Limb (tissue), 2 donors: ENCODE data around the gene C11orf91.
A peak's percentile ranks its signal among the peaks of the same experiment; 100 is the strongest.
"Not testable (repeated sequence)": the region's sequence is repeated elsewhere in the genome, so short reads cannot be mapped to it uniquely, and the experiment has no call there.

Experiments
- DNase-seq, 2 donors: peaks; one replicate each; pipeline ENCODE4 v3.0.0-alpha.2; 2016; ENCODE audit errors: extremely low spot score in 2 of 2

Gene C11orf91

DNA sequence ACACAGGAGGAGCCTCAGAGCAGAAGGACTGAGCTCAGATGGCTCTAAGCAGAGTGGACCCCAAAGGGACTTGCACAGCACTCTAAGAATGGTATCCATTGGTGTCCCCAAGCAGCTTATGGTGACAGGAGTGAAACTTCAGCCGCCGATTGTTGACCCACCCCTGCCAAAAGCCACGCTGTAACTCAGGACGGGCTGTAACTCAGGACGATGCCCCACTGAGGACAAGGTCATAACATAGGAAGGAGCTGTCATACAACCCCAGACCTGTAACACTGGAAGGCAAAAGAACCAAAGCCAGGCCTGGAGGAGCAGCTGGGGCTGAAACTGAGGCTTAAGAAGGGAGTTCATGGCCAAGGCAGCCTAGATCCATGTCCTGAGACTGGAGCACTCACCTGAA lies 21.4 kb upstream of the C11orf91 start:
- DNase-seq: no peak

DNA sequence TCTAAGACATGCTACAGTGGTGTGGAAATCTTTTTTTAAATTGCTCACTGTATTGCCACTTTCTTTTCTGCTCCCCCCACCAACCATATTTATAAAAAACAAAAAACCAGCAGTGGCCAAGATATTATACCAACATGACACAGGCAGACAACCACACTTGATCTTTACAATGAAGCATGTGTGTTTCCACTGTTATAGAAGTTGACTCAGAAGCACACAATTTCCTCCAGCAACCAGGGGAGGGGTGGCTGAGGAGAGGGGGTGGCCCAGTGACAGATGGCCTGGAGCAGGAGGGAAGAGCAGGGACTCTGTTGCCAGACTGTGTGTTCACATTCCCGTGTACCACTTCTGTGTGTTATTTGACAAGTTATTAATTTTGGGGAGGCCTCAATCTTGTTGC lies 20.8 kb upstream of the C11orf91 start:
- DNase-seq: no peak

DNA sequence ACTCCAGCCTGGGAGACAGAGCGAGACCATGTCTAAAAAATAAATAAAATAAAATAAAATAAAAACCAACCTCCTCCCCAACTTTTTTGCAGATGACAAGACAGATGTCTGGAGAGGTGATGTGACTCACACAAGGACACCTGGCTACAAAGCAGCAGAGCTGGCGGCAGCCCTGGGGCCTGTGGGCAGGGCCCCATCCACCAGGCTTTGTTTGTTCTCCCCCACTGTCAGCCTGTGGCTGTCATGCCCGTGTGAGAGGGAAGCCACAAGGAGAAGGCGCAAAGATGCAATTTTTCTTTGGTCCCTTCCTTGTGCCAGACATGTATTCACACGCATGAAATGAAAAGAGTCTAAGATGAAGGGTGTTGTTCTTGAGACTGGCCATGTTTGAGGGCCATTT lies 19.0 kb upstream of the C11orf91 start:
- no peak for DNase-seq

DNA sequence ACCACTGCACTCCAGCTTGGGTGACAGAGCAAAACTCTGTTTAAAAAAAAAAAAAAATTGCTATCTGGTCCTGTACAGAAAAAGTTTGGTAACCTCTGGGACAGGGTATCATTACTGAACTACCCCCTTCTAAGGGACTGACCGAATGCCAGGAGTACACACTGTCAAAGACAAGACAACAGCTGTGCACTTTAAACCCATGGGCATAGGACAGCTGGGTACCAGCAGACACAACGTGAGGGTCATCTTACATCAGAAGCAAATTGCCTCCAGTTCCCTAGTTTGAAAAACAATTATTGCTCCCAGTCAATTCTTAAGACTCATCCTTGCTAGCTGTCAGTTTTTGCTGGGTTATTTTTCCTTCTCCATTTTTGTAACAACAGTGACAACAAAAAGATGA lies 17.8 kb upstream of the C11orf91 start:
- no peak for DNase-seq

DNA sequence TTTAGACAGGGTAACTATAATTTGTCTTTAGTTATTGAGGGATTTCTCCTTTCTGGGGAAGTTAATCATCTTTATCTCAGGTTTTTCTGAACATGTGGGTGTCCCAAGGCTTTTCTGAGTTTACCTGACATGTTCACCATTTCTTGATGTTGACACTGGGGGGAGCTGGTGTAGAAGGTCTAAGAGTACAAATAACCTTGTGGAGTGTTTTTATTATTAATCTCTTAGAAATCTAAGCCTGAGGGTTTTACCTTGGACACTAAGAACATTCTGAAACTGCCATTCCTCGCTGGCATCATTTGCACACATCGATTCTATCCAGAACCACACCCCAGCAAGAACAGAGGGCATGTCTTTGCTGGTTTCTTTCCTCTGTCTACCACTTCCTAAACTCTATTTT lies 15.6 kb upstream of the C11orf91 start:
- DNase-seq: no peak

DNA sequence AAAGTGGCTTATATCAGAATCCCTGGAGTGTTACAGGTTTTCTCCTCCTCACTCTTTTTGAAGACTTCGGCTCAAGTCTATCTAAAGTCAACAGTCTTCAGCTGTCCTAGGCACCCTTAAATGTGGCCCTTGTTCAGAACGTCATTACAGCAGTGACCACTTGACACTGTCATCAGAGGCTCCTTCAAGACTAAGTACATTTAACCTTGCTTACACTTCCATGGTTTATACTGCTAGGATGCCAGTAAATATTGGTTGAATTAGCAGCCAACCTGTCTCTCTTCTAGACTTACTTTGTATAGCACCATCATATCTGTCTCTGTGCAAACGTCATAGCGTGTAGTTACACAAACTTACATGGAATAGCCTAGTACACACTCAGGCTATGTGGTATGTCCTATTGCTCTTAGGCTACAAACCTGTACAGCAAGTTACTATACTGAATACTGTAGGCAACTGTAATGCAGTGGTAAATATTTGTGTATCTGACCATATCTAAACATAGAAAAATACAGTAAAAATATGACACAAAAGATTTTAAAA lies 13.3 kb upstream of the C11orf91 start:
- DNase-seq: no peak

DNA sequence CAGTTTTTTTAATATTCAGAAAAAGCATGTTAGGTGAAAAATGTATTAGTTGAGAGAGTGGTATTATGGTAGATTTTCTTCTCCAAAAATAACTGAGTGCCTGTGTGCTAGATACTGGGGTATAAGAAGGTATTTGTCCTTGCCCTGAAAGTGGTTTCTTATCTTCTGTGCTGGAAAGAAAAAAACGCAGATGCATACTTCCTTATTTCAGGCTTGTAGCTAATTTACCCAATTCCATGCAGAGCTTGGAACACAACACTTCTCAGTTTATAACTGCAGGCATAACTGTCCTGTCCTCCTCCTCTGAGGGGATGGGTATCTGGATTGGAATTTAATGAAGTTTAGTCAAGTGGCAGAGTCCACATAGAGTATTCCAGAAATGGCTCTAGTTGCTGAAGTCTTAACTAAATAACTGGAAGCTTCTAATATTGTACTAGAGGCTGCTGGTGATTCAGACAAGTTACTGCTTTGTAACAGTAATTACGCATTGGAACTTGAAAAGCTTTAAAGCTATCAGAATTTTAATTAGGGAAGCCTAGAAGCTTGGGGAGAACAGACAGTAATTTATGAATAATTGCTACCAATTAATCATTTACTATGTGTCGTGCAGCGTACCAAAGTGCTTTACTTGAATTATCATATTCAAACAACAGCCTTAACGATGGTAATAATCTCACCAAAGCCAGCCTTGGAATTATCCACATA lies 12.7 kb upstream of the C11orf91 start:
- DNase-seq: no peak

DNA sequence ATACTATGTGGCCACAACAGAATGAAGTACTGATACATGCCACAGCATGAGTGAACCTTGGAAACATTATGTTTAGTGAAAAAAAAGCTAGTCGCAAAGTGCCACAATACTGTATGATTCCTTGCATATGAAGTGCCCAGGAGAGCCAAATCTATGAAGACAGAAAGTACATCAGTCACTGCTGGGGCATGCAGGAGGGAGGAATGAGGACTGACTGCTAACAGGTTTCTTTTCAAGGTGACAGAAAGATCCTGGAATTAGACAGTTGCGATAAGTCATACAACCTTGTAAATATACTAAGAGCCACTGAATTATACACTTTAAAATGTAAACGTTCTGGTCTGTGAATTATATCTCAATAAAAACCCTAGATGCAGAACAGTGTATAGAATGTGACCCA lies 11.8 kb upstream of the C11orf91 start:
- DNase-seq: no peak

DNA sequence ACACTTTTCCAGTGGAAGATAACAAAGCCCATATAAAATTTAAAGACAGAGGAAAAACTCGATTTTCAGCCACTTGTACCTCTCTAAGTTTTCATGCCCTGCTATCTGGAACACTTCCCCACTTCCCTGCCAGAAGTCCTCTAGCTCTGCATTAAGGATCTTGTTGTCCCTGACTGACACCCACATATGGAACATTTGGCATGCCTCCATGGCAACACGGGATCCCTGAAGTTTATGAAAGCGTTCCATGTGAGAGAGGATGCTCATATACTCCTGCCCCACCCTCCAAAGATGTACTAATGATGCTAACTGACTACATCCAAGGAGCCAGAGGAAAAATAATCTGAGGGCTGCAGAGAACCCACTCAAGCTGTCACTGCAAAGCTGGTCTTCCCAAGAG lies 8.8 kb upstream of the C11orf91 start:
- no peak for DNase-seq

DNA sequence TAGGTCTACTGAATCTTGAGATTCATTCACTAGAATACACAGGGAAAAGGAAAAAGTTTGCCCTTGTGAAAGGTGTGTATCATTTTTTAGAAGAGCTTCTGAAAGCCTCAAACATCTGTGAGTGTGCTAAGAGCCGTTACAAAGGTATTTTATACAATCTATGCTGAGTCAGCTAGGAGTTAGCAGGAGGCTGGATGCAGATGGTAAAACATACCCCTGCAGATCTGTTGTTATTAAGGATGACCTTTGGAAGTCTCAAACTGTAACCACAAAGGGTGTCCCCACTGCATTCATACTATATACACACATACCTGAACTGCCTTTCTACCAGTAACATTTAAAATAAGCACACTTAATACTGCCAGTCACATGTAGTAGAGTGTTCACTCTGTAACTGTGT lies 8.4 kb upstream of the C11orf91 start:
- DNase-seq: no peak

DNA sequence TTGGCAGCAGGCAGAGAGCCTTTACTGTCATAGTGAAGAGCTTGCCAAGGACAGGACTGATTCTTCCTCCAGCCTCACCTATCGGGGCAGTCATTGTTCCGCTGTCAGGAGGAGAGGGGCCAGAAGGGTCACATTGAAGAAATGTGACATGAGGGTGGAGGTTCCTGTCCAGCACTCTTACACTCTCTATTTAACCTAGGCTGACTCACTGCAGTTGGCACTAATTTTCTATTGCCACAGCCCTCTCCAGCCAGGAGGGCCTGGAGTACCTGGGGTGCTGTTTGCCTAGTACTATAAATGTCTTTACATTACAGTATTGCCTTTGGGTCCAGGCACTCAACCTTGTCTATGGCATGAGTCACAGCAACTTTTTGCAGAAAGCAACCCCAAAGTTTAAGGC lies 7.2 kb upstream of the C11orf91 start:
- not testable (repeated sequence) for DNase-seq

DNA sequence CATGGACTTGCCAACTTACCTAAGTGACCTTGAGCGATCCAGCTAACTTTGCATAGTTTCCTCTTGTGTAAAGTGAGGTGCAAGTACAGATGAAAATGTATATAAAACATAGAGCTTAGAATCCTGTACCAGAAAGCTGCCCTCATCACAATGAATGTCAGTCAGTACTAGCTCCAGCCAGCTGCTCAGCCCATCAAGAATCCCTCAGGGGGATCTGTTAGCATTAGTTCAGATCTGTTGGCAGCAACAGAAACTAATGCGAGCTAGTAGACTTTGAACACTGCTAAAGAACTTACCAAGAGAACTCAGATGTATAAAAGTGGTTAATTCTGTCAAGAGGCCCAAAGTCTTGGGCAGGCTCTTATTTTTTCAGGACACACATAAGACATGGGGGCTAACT lies 6.3 kb upstream of the C11orf91 start:
- DNase-seq: no peak

DNA sequence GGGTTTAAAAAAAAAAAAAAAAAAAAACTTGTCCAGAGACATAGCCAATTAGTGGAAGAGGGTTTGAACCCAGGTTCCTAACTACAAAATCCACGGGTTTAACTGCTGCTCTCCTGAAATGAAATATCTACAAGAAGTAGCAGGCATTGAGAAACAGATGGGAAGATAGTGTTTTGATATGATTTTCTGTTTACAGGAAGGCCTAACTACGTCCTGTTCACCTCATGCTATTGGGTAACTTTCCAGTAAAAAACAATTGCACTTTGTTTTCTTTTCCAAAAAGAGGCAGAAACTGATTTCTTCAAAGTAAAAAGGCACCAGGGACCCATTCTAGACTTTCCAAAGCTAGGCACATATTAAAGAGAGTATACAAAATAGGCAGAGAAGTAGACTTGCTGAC lies 5.9 kb upstream of the C11orf91 start:
- no peak for DNase-seq

DNA sequence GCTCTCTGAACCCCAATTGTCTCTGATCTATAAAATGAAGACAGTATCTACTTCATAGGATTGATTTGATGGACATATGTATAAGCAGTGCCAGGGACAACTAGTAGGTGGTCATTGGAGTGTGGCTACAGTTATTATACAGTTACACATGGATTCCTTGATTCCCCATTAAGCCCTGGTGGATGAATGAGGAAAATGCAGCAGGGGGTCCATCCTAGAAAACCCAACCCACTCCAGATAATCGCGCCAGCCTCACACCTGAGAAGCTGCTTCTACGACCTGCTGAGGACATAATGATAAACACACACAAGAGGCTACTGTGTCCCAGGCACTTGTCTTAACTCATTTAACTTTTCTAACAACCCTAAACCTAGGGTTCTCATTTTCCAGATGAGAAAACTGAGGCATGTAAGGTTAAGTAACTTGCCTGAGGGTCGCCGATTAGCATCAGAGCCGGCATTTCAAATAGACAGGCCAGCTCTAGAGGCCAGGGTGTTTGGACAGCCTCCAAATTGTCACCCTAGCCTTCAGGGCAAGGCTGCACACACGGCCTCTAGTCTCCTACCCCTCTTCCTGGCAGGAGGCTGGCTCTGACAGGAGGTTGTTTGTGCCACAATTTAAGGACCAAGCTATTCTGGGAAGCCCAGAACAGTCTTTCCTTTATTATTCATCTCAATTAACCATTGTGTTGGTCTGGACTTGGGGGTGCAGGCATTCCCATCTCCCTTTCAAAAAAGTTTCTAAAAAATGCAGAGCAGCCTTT lies 3.8 kb upstream of the C11orf91 start:
- no peak for DNase-seq

DNA sequence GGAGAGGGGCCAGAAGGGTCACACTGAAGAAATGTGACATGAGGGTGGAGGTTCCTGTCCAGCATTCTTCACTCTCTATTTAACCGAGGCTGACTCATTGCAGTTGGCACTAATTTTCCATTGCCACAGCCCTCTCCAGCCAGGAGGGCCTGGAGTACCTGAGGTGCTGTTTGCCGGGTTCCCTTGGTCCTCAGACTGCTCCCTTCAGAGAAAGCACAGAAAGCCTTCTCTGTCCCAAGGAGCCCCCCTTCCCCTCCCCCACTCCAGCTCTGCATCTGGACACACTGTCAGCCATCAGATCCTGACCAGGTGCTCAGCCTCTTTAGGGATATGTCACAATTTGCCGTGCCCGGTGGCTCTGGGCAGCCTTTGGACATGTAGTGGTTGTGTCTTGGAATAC lies 3.2 kb upstream of the C11orf91 start:
- no peak for DNase-seq

DNA sequence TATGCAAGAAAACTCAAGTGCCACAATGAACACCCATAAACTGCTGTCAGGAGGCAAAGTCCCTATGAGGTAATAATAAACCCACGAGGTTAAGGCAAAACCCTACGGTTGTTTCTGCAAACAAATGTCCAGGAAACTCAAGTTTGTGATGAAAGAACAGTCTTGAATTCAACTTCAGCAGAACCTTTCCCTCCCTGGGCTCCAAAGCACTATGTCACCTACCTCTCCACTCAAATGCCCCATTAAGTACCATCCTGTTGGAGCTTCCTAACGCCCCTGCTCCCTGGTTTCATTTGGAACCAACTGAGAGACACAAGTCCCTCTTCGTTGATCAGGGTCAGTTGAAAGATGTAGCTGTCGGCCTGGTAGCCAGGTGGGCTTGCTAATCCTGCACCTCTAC lies 2.6 kb upstream of the C11orf91 start:
- no peak for DNase-seq

DNA sequence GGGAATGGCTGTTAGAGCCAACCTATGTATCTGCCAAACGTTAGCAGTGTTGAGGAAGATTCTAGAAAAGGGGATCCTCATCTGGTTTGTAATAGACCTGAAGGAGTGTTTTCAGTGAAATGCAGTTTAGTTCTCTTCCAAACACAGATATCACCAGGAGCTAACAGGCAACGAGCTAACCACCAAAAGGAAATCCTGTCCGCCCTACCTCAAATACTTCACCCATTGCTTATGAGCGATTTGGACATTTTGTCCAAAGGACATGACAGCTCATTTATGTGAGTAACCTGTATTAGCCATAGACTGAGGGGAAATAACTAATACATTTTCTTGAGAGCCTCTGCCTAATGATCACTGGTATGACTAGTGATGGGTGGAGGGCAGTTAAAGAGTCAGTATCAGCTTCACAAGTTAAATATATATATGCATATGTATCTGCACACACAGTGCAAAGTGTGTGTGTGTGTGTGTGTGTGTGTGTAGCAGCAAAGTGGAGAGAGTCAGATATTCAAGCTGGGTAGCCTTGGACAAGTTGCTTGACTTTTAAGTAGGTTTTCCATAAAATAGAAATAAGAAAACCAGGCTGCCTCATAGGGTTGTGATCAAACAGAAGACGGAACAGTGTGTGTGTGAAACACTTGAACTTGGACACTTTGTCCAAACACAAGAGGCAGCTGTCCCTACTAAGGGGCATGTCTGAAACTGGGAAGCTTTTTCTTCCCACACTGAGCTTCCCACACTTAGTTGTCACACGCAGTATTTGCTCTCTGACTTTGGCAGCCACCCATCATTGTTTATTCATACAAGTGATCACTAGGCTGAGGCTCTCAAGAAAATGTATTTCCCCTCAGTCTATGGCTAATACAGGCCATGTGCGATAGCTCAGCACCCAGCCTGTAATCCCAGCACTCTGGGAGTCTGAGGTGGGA lies 940 bp upstream of the C11orf91 start:
- peak in 1 of 2 donors; percentile 70 for DNase-seq

DNA sequence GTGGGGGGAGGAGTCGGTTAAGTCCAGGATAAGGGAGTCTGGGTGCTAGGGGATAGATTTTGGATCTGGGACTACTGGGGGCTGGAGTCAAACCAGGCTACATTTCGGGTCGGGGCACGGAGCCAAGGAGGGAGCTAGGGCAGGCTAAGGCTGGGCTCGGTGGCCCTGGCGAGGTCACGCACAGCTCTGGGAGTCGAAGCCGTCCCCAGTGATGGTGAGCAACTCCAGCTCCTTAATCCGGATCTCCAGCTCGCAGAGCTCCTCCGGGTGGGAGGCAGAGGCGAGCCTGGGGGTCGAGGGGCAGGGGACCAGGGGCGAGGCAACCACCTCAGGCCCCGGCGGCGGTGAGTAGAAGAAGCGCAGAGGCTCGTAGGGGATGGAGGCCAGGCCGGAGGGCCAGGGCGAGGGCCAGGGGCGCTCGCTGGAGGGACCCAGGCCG lies 544 bp downstream of the C11orf91 start:
- DNase-seq: no peak

DNA sequence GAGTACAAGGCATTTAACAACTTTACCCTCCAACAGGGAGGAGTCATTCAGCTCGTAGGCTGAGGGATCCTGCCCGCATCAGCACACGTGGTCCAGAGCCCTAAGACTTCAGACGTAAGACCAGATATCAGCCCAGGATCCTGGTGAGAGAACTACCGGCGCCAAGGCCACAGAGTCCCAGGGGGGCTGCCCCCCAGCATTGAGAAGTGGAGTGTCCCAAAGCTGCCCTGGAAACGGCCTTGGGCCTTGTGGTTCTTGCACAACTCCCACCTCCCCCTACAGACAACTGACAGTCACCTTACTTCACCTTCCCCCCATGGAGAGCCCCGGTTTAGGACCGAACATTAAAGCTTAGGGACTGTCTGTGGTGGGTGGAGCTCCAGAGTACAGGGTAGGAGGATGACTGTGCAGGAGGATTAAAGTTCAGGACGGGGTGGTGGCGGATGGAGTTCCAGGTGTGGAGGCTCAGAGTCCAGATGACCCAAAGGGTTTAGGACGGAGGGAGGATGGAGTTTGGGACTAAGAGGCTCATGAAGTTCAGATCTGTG lies 1.0 kb downstream of the C11orf91 start:
- DNase-seq: no peak

DNA sequence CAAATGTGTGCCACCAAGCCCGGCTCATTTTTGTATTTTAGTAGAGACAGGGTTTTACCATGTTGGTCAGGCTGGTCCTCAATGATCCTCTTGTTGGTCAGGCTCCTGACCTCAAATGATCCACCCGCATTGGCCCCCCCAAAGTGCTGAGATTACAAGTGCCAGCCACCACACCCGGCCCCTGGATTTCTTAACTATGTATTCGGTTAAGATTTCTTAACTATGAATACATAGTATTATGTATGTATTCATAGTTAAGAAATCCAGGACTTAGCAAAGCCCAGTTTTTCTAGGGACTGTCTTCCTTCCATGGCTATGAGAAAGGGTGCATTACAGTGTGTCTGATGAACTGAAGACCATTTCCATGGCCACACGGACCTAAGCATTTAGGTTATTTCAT lies 1.7 kb downstream of the C11orf91 start:
- DNase-seq: no peak

DNA sequence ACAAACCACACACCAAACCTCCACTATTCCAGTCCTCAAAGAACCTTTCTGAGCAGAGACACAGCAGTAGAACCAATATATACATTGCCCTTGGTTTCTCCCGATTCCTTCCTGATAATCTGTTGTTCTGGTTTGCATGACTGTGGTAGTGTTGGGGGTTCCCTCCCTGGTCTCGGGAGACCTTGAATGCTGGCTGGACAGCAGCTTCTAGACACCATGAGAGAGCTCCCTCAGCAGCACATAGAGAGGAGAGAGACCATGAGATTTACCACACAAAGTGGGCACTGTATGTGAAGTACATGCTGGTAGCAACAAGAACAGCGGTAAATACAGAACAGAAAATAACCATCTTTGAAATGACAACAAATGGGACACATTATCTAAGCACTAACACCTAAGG lies 2.6 kb downstream of the C11orf91 start:
- no peak for DNase-seq
